GM21825 (cell line): ENCODE measurements around the gene ZSWIM7.
A peak's percentile ranks its signal among the peaks of the same experiment; 100 is the strongest.
"Not testable (repeated sequence)": the region's sequence is repeated elsewhere in the genome, so short reads cannot be mapped to it uniquely, and the experiment has no call there.

Experiments used
- ATAC-seq: cut with Tn5 transposase; IDR thresholded peaks from one replicate; pipeline ENCODE4 v1.9.1; 2021; ENCODE audit warnings: mild to moderate bottlenecking, moderate library complexity; ENCODE audit not compliant: unreplicated experiment

Gene ZSWIM7

DNA sequence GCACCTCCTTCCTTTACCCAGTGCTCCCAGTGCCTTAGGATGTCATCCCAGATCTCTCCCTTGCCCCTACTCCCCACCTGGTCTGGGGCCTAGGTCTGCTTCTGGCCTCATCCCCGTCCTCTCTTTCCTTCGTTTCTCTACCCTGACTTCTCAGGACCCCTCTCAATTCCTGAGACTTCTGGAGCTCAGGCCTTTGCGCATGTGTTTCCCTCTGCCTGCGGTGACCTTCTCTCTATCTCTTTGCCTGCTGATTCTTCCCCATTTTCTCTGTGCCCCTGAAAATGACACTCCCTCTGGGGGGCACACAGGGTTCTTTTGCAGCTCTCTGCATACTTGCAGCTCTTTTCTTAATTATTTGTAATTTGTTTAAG lies 41.0 kb downstream of the ZSWIM7 start:
- no peak for ATAC-seq

GRCh38 chr17:15957608-15958307 lies 41.7 kb downstream of the ZSWIM7 start:
- ATAC-seq: no peak

DNA sequence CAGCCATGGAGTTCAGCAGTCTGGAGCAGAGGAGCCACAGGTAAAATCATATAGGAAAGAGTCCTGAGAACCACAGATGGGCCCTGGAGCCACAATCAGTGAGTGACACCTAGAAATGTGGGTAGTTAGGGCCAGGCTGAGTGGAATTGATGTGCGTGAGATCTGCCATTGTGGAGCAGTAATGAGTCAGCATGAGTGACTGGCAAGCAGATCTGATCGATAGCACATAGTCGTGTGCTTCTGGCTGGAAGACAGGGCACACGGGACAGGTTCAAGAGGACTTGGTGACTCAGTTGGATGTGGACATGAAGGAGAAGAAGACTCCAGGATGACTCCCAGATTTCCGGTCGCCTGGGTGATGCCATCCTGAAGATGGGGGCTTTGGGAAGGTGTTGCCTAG lies 42.3 kb downstream of the ZSWIM7 start:
- no peak for ATAC-seq

GRCh38 chr17:15955793-15956541 lies 43.5 kb downstream of the ZSWIM7 start:
- no peak for ATAC-seq

GRCh38 chr17:15954222-15954621 lies 45.3 kb downstream of the ZSWIM7 start:
- ATAC-seq: no peak

GRCh38 chr17:15952916-15953790 lies 46.4 kb downstream of the ZSWIM7 start:
- no peak for ATAC-seq

DNA sequence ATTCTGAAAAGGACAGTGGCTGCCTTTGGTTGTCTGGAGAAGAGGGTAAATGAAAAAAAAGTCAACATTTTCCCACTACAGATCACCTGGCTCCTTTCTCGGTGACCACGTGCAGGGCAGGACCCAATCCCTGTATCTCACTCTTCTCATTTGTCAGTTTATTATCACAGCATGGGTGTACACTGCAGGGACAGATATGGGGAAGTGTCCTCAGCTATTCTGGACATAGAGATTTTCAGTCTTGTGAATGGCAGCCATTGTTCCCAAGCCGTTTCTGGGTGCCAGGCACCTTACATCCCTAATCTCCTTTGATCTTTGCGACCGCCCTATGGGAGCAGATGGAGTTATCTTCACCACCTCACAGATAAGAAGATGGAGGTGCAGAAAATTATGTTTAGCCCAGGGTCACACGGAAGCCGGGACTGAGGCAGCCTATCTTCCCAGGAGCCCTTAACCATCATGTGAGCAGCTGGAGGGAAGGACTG lies 47.4 kb downstream of the ZSWIM7 start:
- ATAC-seq: no peak

DNA sequence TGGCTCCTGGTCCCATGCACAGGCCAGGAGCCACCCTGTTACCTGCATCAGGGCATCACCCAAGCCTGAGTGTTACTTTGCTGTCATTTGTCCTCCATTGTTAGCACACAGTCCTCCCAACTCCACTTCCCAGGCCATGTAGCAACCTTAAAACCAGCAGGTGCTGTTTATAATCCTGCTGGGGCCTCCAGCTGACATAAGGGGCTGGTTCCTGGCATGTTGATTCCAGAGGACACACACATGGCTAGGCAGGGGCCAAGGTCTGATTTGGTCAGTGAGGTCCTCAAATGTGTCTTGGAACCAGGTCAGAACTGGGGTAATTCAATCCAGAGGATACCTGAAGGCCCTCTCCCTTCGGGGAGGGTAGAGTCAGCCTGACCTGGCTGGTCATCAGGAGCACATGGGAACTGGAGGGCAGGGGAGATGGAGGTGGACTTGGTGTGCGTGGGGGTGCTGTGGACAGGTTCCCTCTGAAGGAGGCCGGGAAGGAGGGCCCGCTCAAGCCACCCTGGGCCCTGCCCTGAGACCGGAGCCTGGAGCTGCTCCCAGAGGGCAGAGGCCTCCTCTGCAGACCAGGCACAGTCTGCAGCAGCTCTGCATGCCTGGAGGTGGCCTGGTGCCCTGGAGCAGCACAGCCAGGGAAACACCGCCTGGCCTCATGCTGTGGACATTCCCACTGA lies 48.0 kb downstream of the ZSWIM7 start:
- no peak for ATAC-seq

GRCh38 chr17:15947976-15948752 lies 51.3 kb downstream of the ZSWIM7 start:
- no peak for ATAC-seq

DNA sequence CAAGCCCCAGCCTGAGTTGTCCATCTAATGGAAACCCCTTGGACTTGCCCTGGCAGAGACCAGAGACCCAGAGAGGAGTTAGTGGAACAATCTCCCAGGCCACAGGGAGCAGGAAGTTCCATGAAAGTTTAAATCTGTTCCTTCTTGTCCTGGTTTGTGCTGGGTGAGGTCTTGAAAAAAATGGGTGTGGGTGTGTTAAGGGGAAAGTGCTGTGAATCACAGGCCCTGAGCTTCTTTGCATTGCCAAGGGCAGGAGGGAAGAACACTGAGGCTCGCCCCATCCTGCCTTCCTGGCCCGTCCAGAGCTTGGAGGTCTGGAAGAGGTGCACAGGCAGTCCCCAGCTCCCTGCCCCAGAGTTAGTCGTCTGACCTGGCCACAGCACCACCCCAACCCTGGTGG lies 52.2 kb downstream of the ZSWIM7 start:
- no peak for ATAC-seq

- ATAC-seq: no peak
Measured at GRCh38 chr17:15946611-15947120, 52.8 kb downstream of the ZSWIM7 start.

DNA sequence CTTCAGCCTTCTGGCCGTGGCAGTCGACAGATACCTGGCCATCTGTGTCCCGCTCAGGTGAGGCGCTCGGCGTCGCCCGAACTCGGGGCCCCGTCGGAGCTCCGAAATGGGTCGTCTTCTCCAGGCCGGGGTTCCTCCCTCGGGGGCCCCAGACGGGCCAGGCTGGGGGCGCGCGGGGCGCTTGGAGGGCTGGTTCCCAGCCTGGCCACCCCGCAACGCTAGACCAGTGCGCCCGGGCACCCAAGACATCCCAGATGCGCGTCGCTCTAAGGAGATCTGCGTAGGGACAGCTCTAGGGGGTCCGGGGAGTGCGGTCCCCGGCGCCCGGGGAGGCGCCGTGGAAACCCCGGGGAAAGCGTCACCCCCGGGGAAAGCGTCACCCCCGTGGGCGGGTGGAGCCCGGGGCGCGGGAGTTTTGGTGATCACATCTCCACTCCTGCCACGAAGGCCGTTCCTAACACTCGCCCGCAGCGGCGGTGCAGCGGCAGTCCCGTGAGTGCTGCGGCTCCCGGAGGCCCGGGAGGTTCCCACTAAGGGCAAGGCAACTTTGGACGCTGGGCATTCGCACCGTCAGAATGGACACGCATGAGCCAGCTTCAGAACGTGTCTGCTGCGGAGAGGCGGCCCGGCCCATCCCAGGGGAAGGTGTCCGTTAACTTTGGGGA lies 53.8 kb downstream of the ZSWIM7 start:
- ATAC-seq: no peak

DNA sequence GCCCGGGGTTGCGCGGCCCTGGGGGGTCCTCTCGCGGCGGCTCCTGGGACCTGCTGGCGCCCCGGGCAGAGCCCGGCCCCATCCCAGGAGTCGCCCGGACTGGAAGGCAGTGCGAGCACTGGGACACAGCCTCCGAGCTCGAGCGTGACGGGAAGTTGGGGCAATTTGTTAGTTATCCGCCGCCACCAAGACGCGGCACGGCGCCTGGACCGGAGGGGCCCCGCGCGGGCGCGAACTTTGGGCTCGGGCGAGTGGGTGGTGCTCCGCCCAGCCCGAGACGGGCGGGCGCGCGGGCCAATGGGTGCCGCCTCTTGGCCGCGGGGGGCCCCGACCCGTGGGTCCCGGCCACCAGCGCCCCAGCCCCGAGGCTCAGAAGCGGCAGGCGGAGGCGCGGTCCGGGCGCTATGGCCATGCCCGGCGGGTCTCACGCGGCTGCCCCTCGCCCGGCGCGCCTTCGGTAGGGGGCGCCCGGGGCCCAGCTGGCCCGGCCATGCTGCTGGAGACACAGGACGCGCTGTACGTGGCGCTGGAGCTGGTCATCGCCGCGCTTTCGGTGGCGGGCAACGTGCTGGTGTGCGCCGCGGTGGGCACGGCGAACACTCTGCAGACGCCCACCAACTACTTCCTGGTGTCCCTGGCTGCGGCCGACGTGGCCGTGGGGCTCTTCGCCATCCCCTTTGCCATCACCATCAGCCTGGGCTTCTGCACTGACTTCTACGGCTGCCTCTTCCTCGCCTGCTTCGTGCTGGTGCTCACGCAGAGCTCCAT lies 54.6 kb downstream of the ZSWIM7 start, which contains the start of gene ADORA2B:
Gene ADORA2B, plus strand, starts transcription at position 372 of the 768 bp plus-strand sequence. Its CDS starts 119 bp downstream, at position 491.
- ATAC-seq: peak; percentile 62

DNA sequence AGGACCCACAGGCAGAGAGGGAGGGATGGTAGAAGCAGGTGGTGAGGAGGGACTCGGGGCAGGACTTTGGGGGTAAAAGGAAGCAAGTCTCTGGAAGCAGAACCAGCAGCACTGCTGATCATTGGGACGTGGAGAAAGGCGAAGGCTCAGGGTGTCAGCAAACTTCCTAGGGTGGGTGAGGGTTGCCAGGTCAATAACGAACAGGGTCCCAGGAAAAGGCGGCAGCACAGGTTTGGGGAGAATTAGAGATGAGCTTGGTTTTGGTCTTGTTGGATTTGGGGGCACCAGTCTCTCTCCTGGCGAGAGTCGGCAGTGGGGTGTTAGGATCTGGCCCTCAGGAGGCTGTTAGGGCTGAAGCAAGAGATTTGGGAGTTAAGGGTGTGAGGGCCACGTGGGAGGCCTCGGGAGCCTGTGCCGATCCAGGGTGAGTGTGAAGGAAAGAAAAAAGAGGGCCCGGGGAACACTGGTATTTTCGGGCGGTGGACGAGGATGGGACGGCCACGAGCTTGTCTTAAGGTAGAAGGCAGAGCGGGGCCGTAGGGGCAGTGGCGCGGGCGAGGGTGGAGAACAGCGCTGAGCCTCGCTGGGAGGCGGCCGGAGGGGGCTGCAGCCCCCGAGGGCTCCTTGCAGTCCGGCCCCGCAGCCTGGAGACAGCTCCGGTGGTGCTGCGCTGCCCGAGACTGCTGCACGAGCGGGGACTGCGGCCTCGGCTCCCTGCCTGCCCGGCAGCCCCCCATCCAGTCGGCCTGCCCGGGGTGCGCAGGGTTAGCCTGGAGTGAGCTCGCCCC lies 55.3 kb downstream of the ZSWIM7 start:
- ATAC-seq: no peak

DNA sequence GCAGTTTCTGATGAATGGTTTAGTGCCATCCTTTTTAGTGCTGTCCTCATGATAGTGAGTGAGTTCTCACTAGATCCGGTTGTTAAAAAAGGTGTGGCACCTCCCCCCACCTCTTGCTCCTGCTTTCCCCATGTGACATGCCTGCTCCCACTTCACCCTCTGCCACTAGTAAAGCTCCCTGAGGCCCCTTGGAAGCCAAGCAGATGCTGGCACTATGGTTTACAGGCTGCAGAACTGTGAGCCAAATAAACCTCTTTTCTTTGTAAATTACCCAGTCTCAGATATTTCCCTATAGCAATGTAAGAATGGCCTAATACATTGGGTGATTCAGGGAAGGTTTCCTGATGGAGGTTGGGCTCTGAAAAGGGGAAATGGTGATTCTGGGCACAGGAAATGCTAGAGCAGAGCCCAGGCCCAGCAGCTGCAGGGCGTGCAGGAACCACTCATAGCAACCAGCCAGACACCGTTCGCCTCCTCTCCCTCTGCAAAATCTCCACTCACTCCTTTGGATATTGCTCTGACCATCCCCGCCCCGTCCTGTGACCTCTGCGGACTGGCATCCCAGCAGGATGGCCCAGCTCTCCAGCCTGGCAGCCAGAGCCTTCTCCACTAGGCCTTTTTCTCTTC lies 57.2 kb downstream of the ZSWIM7 start:
- ATAC-seq: no peak

DNA sequence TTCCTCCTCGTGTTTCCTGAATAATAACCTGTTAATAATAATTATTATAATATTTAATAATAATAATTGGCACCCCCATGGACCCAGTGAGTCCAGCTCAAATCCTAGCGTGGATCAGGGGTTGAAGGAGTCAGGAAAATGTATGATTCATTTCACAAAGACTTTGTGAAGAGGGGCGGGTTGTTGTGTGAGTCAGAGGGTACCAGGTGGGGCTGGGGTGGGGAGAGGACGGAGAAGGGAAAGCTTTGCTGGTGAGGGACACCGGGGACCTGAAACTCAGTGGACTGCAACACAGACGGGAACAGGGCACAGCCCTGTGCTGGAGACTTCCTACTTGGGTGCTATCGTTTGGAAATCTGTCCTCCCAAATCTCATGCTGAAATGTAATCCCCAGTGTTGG lies 57.7 kb downstream of the ZSWIM7 start:
- no peak for ATAC-seq

DNA sequence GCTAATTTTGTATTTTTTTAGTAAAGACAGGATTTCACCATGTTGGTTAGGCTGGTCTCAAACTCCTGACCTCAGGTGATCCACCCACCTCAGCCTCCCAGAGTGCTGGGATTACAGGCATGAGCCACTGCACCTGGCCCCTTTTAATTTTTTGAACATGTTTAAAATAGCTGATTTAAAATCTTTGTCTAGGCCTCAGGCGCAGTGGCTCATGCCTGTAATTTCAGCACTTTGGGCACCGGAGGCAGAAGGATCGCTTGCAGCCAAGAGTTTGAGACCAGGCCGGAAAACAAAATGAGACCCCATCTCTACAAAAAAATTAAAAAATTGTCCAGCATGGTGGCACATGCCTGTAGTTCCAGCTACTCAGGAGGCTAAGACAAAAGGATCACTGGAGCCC lies 63.0 kb downstream of the ZSWIM7 start:
- not testable (repeated sequence) for ATAC-seq
